IMR-90 (cell line): ENCODE results near the gene HERPUD1. TPM values are rescaled to one million over a fixed set of nuclear protein-coding genes. Genes with fewer than 3 reads are reported as not detected.
A peak's percentile ranks its signal among the peaks of the same experiment; 100 is the strongest.

Source experiments
- ATAC-seq: fragments of 200-7000 bp; cut with Tn5 transposase; 2 replicates; pipeline ENCODE4 v1.9.1; 2020; ENCODE audit warnings: low read depth, mild to moderate bottlenecking, moderate library complexity
- BruUV-seq: library from RNA; stranded (reverse); fragments of 400-500 nt; replicated peaks from 2 replicates; lab custom pipeline; 2021; lab: Mats Ljungman, UMichigan
- CTCF ChIA-PET: fragments of 300-600 bp; formaldehyde crosslinking; extraction: SDS; loops from one replicate; lab custom pipeline; 2021; ENCODE audit warnings: antibody characterized with exemption; lab: Yijun Ruan, JAX
- POLR2A ChIA-PET: fragments of 300-600 bp; sonication (Branson Sonifier 250); formaldehyde crosslinking; loops from one replicate; lab custom pipeline; 2022; ENCODE audit warnings: antibody characterized with exemption; ENCODE audit not compliant: unreplicated experiment; lab: Charles Lee
- DNase-seq: peaks from one replicate; pipeline ENCODE4 v3.0.0; 2013
- H2AFZ ChIP-seq: replicated peaks from 2 replicates; pipeline ENCODE3; 2013; ENCODE audit warnings: low read length, mild to moderate bottlenecking; ENCODE audit not compliant: poor library complexity
- H2AK5ac ChIP-seq: 2 replicates; pipeline ENCODE4 v1.6.1; 2013; ENCODE audit warnings: low read depth, low read length, inconsistent platforms
- H2AK9ac ChIP-seq: replicated peaks from 2 replicates; pipeline ENCODE3; 2013; ENCODE audit warnings: mild to moderate bottlenecking, low read depth, low read length, moderate library complexity; ENCODE audit not compliant: poor library complexity
- H2BK120ac ChIP-seq: 2 replicates; pipeline ENCODE4 v1.6.1; 2013; ENCODE audit warnings: low read depth, low read length, inconsistent platforms
- H2BK15ac ChIP-seq: 3 replicates; pipeline ENCODE4 v1.6.1; 2013; ENCODE audit warnings: low read depth, low read length, inconsistent platforms
- H2BK20ac ChIP-seq: 2 replicates; pipeline ENCODE4 v1.6.1; 2013; ENCODE audit warnings: low read depth, mild to moderate bottlenecking, inconsistent platforms, low read length, moderate library complexity
- H2BK5ac ChIP-seq: 2 replicates; pipeline ENCODE4 v1.6.1; 2013; ENCODE audit warnings: mild to moderate bottlenecking, low read depth, low read length, inconsistent platforms; ENCODE audit not compliant: poor library complexity, severe bottlenecking
- H3K14ac ChIP-seq: replicated peaks from 2 replicates; pipeline ENCODE4 v1.6.1; 2013; ENCODE audit warnings: low read depth, low read length, inconsistent platforms
- H3K18ac ChIP-seq: 2 replicates; pipeline ENCODE4 v1.6.1; 2013; ENCODE audit warnings: low read depth, low read length, control low read depth
- H3K23ac ChIP-seq: 2 replicates; pipeline ENCODE4 v1.6.1; 2013; ENCODE audit warnings: low read depth, low read length, inconsistent platforms
- H3K27ac ChIP-seq: 2 replicates; pipeline ENCODE4 v1.5.1; 2013; ENCODE audit warnings: mild to moderate bottlenecking, control low read depth, low read length; ENCODE audit not compliant: insufficient read depth
- H3K27me3 ChIP-seq: 2 replicates; pipeline ENCODE4 v1.6.1; 2013; ENCODE audit warnings: low read length; ENCODE audit not compliant: control insufficient read depth, insufficient read depth
- H3K36me3 ChIP-seq: 2 replicates; pipeline ENCODE4 v1.6.1; 2013; ENCODE audit warnings: low read length, mixed read lengths; ENCODE audit not compliant: control insufficient read depth, insufficient read depth
- H3K4ac ChIP-seq: 2 replicates; pipeline ENCODE4 v1.6.1; 2013; ENCODE audit warnings: low read depth, low read length, inconsistent platforms
- H3K4me1 ChIP-seq: 2 replicates; pipeline ENCODE4 v1.6.1; 2013; ENCODE audit warnings: low read length, mixed read lengths; ENCODE audit not compliant: control insufficient read depth, insufficient read depth
- H3K4me2 ChIP-seq: 2 replicates; pipeline ENCODE4 v1.6.1; 2013; ENCODE audit warnings: low read depth, mild to moderate bottlenecking, control low read depth, low read length, moderate library complexity
- H3K4me3 ChIP-seq: 2 replicates; pipeline ENCODE4 v1.5.1; 2013; ENCODE audit warnings: low read depth, mild to moderate bottlenecking, control low read depth, low read length, moderate library complexity; ENCODE audit not compliant: insufficient read depth
- H3K56ac ChIP-seq: 2 replicates; pipeline ENCODE4 v1.6.1; 2013; ENCODE audit warnings: low read length, inconsistent platforms; ENCODE audit not compliant: insufficient read depth; ENCODE audit errors: extremely low read depth
- H3K79me1 ChIP-seq, 2 experiments: 2 replicates each; pipeline ENCODE4 v1.6.1; 2013; ENCODE audit warnings: low read length in 2 of 2, inconsistent platforms in 1 of 2, low read depth in 1 of 2
- H3K9ac ChIP-seq: 2 replicates; pipeline ENCODE4 v1.6.1; 2013; ENCODE audit warnings: low read depth, low read length, control low read depth
- H3K9me1 ChIP-seq: 2 replicates; pipeline ENCODE4 v1.6.1; 2013; ENCODE audit warnings: low read length, inconsistent platforms; ENCODE audit not compliant: insufficient read depth
- H3K9me3 ChIP-seq: 2 replicates; pipeline ENCODE4 v1.6.1; 2013; ENCODE audit warnings: low read length; ENCODE audit not compliant: control insufficient read depth, insufficient read depth
- H4K20me1 ChIP-seq: 2 replicates; pipeline ENCODE4 v1.6.1; 2013; ENCODE audit warnings: low read length, inconsistent platforms; ENCODE audit not compliant: insufficient read depth
- H4K5ac ChIP-seq: 2 replicates; pipeline ENCODE4 v1.6.1; 2013; ENCODE audit warnings: mild to moderate bottlenecking, low read depth, low read length, control low read depth
- H4K8ac ChIP-seq, 2 experiments: 2 replicates each; pipeline ENCODE4 v1.6.1; 2013; ENCODE audit warnings: low read depth in 2 of 2, low read length in 2 of 2, control low read depth in 1 of 2, inconsistent platforms in 1 of 2
- H4K91ac ChIP-seq: 2 replicates; pipeline ENCODE4 v1.6.1; 2013; ENCODE audit warnings: low read depth, low read length, inconsistent platforms; ENCODE audit not compliant: insufficient read depth
- BHLHE40 ChIP-seq: fragments of 150-350 bp; IDR thresholded peaks from 2 replicates; pipeline ENCODE4 v1.6.1; 2016; ENCODE audit warnings: mild to moderate bottlenecking, low read depth, low read length
- CEBPB ChIP-seq: IDR thresholded peaks from 2 replicates; pipeline ENCODE4 v1.6.1; 2012; ENCODE audit warnings: low read depth, low read length, improper control_type of control experiment
- CHD1 ChIP-seq: IDR thresholded peaks from 2 replicates; pipeline ENCODE4 v1.6.1; 2012; ENCODE audit warnings: low read depth, low read length, improper control_type of control experiment
- CTCF ChIP-seq: conservative IDR thresholded peaks from 2 replicates; pipeline ENCODE4 v1.5.1; 2012; ENCODE audit warnings: mild to moderate bottlenecking, low read depth, low read length, improper control_type of control experiment
- FOS ChIP-seq: fragments of 150-350 bp; IDR thresholded peaks from 2 replicates; pipeline ENCODE4 v1.6.1; 2016; ENCODE audit warnings: low read depth, low read length
- MAFK ChIP-seq: IDR thresholded peaks from 2 replicates; pipeline ENCODE4 v1.6.1; 2012; ENCODE audit warnings: low read depth, low read length, improper control_type of control experiment
- MAZ ChIP-seq: IDR thresholded peaks from 2 replicates; pipeline ENCODE4 v1.6.1; 2012; ENCODE audit warnings: low read depth, mild to moderate bottlenecking, low read length, improper control_type of control experiment, moderate library complexity, borderline replicate concordance
- MXI1 ChIP-seq: IDR thresholded peaks from 2 replicates; pipeline ENCODE4 v1.6.1; 2012; ENCODE audit warnings: low read depth, mild to moderate bottlenecking, low read length, moderate library complexity, borderline replicate concordance
- NFE2L2 ChIP-seq: fragments of 150-350 bp; IDR thresholded peaks from 2 replicates; pipeline ENCODE4 v1.6.1; 2016; ENCODE audit warnings: low read depth, mild to moderate bottlenecking, low read length
- POLR2A ChIP-seq: IDR thresholded peaks from 2 replicates; pipeline ENCODE4 v1.6.1; 2012; ENCODE audit warnings: mild to moderate bottlenecking, low read depth, low read length
- RAD21 ChIP-seq: IDR thresholded peaks from 2 replicates; pipeline ENCODE4 v1.6.1; 2012; ENCODE audit warnings: low read length, improper control_type of control experiment
- RCOR1 ChIP-seq: IDR thresholded peaks from 2 replicates; pipeline ENCODE4 v1.6.1; 2012; ENCODE audit warnings: mild to moderate bottlenecking, low read length, improper control_type of control experiment; ENCODE audit not compliant: insufficient replicate concordance
- RFX5 ChIP-seq: IDR thresholded peaks from 2 replicates; pipeline ENCODE4 v1.8.0; 2012; ENCODE audit warnings: low read depth, mild to moderate bottlenecking, low read length, moderate library complexity
- SMC3 ChIP-seq: fragments of 150-350 bp; IDR thresholded peaks from 2 replicates; pipeline ENCODE4 v1.6.1; 2016; ENCODE audit warnings: low read depth, mild to moderate bottlenecking, antibody characterized with exemption, low read length, moderate library complexity
- USF2 ChIP-seq: fragments of 150-350 bp; IDR thresholded peaks from 2 replicates; pipeline ENCODE4 v1.6.1; 2017; ENCODE audit warnings: mild to moderate bottlenecking, antibody characterized with exemption, low read length, low read depth
- WGBS, 2 experiments: methylation state at CpG; one replicate each; pipeline versions ENCODE4 v1.1.5 to v1.1.7; 2013; ENCODE audit warnings: missing lambda C conversion rate in 2 of 2; ENCODE audit not compliant: insufficient read length in 1 of 2; ENCODE audit errors: extremely low coverage in 2 of 2; 5-methylcytosine and 5-hydroxymethylcytosine counted together
- dilution Hi-C: fragments of 300-500 bp; cut with HindIII; formaldehyde crosslinking; loops from one replicate; pipeline ENCODE4 v1.14.3; 2018; ENCODE audit warnings: low sequenced_read_pairs; ENCODE audit not compliant: unreplicated experiment
- in situ Hi-C: fragments of 300-500 bp; cut with MboI; formaldehyde crosslinking; loops from 3 replicates; pipeline ENCODE4 v1.14.3; 2019; ENCODE audit warnings: low sequenced_read_pairs, inconsistent platforms, mixed read lengths
- intact Hi-C: fragments of 100-400 bp; cut with micrococcal nuclease; formaldehyde crosslinking; loops from 2 replicates; pipeline ENCODE4 v1.10.0; 2022
- polyA plus RNA-seq, 3 experiments: library from polyadenylated mRNA; depleted of rRNA; stranded (reverse); fragments of >200 nt; gene quantifications; 2 replicates each; pipeline ENCODE4 v1.2.3, GENCODE V29; 2012; ENCODE audit warnings: low replicate concordance in 1 of 3
- total RNA-seq: library from RNA; depleted of rRNA; stranded (reverse); fragments of >200 nt; gene quantifications from 2 replicates; pipeline ENCODE4 v1.2.3, GENCODE V29; 2012
- TF ChIP-seq, protein P1 (sequence below): fragments of 150-350 bp; IDR thresholded peaks from 2 replicates; pipeline ENCODE4 v1.6.1; 2016; ENCODE audit warnings: low read depth, mild to moderate bottlenecking, low read length, moderate library complexity, borderline replicate concordance

HERPUD1 gene
- total and polyA plus RNA-seq, 2 of the 4 experiments (the other 2 are of a cell fraction) = 130 to 148 TPM

- H3K4me3 ChIP-seq = no peak overlapping the region
- dilution Hi-C loops (no loop called here), in situ Hi-C loops (no loop called here), intact Hi-C loops (no loop called here)
- no TSS peak for BruUV-seq
- H3K4ac ChIP-seq = no peak overlapping the region
- H4K20me1 ChIP-seq = peaks cover 70% of the 10 kb centered on the region
- H4K8ac ChIP-seq = no peak overlapping the region
- peaks cover 8% of the 10 kb centered on the region for H3K4me1 ChIP-seq
- H2BK15ac ChIP-seq = no peak overlapping the region
- no peak overlapping the region for H2AK5ac ChIP-seq
- ATAC-seq (no peak), DNase-seq (no peak)
- H4K91ac ChIP-seq = no peak overlapping the region
- no peak overlapping the region for H2BK20ac ChIP-seq
- peaks cover 35% of the 10 kb centered on the region for H3K36me3 ChIP-seq
- no peak overlapping the region for H2BK120ac ChIP-seq
- no peaks in the 10 kb centered on the region for H3K27me3 ChIP-seq
- no peak overlapping the region for H3K18ac ChIP-seq
- H3K9me1 ChIP-seq = peaks cover 11% of the 10 kb centered on the region
- H3K27ac ChIP-seq = no peak overlapping the region
- no peak overlapping the region for H4K5ac ChIP-seq
- H3K4me2 ChIP-seq = peak overlapping the region; percentile 61
- H2AFZ ChIP-seq = no peak overlapping the region
- TF ChIP-seq MAFK = no peak
- TF ChIP-seq CEBPB = no peak
- no peak for TF ChIP-seq SMC3
- TF ChIP-seq MAZ = no peak
- TF ChIP-seq RAD21 = no peak
- TF ChIP-seq NFE2L2 = no peak
- TF ChIP-seq POLR2A = no peak
- no peak for TF ChIP-seq FOS
- no peak for TF ChIP-seq CHD1
- no peak for TF ChIP-seq RCOR1
- TF ChIP-seq RFX5 = no peak
- TF ChIP-seq, protein P1, sequence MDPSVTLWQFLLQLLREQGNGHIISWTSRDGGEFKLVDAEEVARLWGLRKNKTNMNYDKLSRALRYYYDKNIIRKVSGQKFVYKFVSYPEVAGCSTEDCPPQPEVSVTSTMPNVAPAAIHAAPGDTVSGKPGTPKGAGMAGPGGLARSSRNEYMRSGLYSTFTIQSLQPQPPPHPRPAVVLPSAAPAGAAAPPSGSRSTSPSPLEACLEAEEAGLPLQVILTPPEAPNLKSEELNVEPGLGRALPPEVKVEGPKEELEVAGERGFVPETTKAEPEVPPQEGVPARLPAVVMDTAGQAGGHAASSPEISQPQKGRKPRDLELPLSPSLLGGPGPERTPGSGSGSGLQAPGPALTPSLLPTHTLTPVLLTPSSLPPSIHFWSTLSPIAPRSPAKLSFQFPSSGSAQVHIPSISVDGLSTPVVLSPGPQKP = no peak
- TF ChIP-seq CTCF = no peak
- no peak for TF ChIP-seq USF2
- TF ChIP-seq BHLHE40 = no peak
- no peak for TF ChIP-seq MXI1
- H2BK5ac ChIP-seq = no peak overlapping the region
- no peaks in the 10 kb centered on the region for H3K9me3 ChIP-seq
- no peak overlapping the region for H3K14ac ChIP-seq
- peak overlapping the region; percentile 41 for H3K23ac ChIP-seq
- ChIA-PET CTCF (no interaction called here), POLR2A (no interaction called here)
- H2AK9ac ChIP-seq = no peak overlapping the region
- 69% methylated on average over 2 of the region's 5 CpGs; no CpG with 5 or more reads in 1 of the 2 experiments for WGBS, 2 experiments
- no peak overlapping the region for H3K9ac ChIP-seq
- H3K56ac ChIP-seq = no peak overlapping the region
- peaks cover 26 to 58% of the 10 kb centered on the region in 2 experiments for H3K79me1 ChIP-seq
These were observed 3.3 kb downstream of the HERPUD1 start for GRCh38 chr16:56935201-56935600.
